NCI-H1436 (cell line): Measurements from ENCODE around the gene NCOA6.
"Not testable (repeated sequence)": the region's sequence is repeated elsewhere in the genome, so short reads cannot be mapped to it uniquely, and the experiment has no call there.

Experiments
- DNase-seq: peaks from one replicate; lab custom pipeline; 2025; lab: John Stamatoyannopoulos, UW

NCOA6 gene

GRCh38 chr20:34829191-34829590 is 3.7 kb upstream of the NCOA6 start:
- DNase-seq: no peak

GRCh38 chr20:34824806-34825529 is 483 bp downstream of the NCOA6 start:
- peak; percentile 27 for DNase-seq

GRCh38 chr20:34824452-34824805 is 1.0 kb downstream of the NCOA6 start:
- peak; percentile 63 for DNase-seq

- DNase-seq: no peak
Observed at GRCh38 chr20:34824026-34824425, 1.4 kb downstream of the NCOA6 start.

- no peak for DNase-seq
Observed at GRCh38 chr20:34820805-34821578, 4.5 kb downstream of the NCOA6 start.

- no peak for DNase-seq
Observed at GRCh38 chr20:34817801-34818200, 7.7 kb downstream of the NCOA6 start.

- no peak for DNase-seq
Observed at GRCh38 chr20:34817072-34817471, 8.4 kb downstream of the NCOA6 start.

GRCh38 chr20:34815636-34816035 is 9.8 kb downstream of the NCOA6 start:
- DNase-seq: no peak

GRCh38 chr20:34808583-34808982 is 16.9 kb downstream of the NCOA6 start:
- DNase-seq: no peak

GRCh38 chr20:34807944-34808465 is 17.4 kb downstream of the NCOA6 start:
- DNase-seq: not testable (repeated sequence)

- DNase-seq: no peak
Observed at GRCh38 chr20:34806255-34806654, 19.2 kb downstream of the NCOA6 start.

GRCh38 chr20:34798871-34799270 is 26.6 kb downstream of the NCOA6 start:
- DNase-seq: no peak

- DNase-seq: no peak
Observed at GRCh38 chr20:34798328-34798727, 27.1 kb downstream of the NCOA6 start.

- no peak for DNase-seq
Observed at GRCh38 chr20:34797012-34797995, 28.1 kb downstream of the NCOA6 start.

GRCh38 chr20:34794006-34794585 is 31.4 kb downstream of the NCOA6 start:
- DNase-seq: no peak

- no peak for DNase-seq
Observed at GRCh38 chr20:34792687-34793363, 32.6 kb downstream of the NCOA6 start.

- DNase-seq: peak; percentile 11
Observed at GRCh38 chr20:34791289-34792020, 34.0 kb downstream of the NCOA6 start.

- no peak for DNase-seq
Observed at GRCh38 chr20:34781220-34781619, 44.2 kb downstream of the NCOA6 start.

- DNase-seq: not testable (repeated sequence)
Observed at GRCh38 chr20:34780291-34780690, 45.2 kb downstream of the NCOA6 start.

- DNase-seq: no peak
Observed at GRCh38 chr20:34776177-34776576, 49.3 kb downstream of the NCOA6 start.
